H9 (cell line): ENCODE results near the gene OR6S1. TPM values are rescaled to one million over a fixed set of nuclear protein-coding genes. Genes with fewer than 3 reads are reported as not detected.

Experiments
- DNase-seq: peaks from one replicate; pipeline ENCODE4 v3.0.0-alpha.2; 2017
- H2AFZ ChIP-seq: one replicate; pipeline ENCODE4 v1.6.1; 2013; ENCODE audit warnings: mild to moderate bottlenecking, low read length, control low read depth, moderate library complexity
- H2AK5ac ChIP-seq: 2 replicates; pipeline ENCODE4 v1.6.1; 2013; ENCODE audit warnings: low read length, control low read depth, mixed read lengths; ENCODE audit not compliant: insufficient read length
- H2BK120ac ChIP-seq: one replicate; pipeline ENCODE4 v1.6.1; 2013; ENCODE audit warnings: low read depth, mild to moderate bottlenecking, low read length, control low read depth, inconsistent platforms; ENCODE audit not compliant: poor library complexity, severe bottlenecking
- H2BK12ac ChIP-seq: 2 replicates; pipeline ENCODE4 v1.6.1; 2013; ENCODE audit warnings: low read length, control low read depth, mixed read lengths, low read depth; ENCODE audit not compliant: insufficient read length
- H2BK15ac ChIP-seq: 2 replicates; pipeline ENCODE4 v1.6.1; 2013; ENCODE audit warnings: low read depth, low read length, control low read depth
- H2BK20ac ChIP-seq: one replicate; pipeline ENCODE4 v1.6.1; 2013; ENCODE audit warnings: low read depth, mild to moderate bottlenecking, low read length, control low read depth, inconsistent platforms; ENCODE audit not compliant: poor library complexity, severe bottlenecking
- H2BK5ac ChIP-seq: 2 replicates; pipeline ENCODE4 v1.6.1; 2013; ENCODE audit warnings: low read length, control low read depth, mixed read lengths; ENCODE audit not compliant: insufficient read length
- H3K14ac ChIP-seq: 2 replicates; pipeline ENCODE4 v1.6.1; 2013; ENCODE audit warnings: low read length, control low read depth; ENCODE audit not compliant: insufficient read depth
- H3K18ac ChIP-seq: 2 replicates; pipeline ENCODE4 v1.6.1; 2013; ENCODE audit warnings: low read depth, mild to moderate bottlenecking, mixed read lengths, low read length, control low read depth; ENCODE audit not compliant: insufficient read length
- H3K23ac ChIP-seq: 2 replicates; pipeline ENCODE4 v1.6.1; 2013; ENCODE audit warnings: low read length, control low read depth, mixed read lengths, low read depth; ENCODE audit not compliant: insufficient read length
- H3K23me2 ChIP-seq: 2 replicates; pipeline ENCODE4 v1.6.1; 2013; ENCODE audit warnings: low read depth, mild to moderate bottlenecking, mixed read lengths, low read length, control low read depth; ENCODE audit not compliant: insufficient read length, poor library complexity, severe bottlenecking
- H3K27ac ChIP-seq: 2 replicates; pipeline ENCODE4 v1.5.1; 2013; ENCODE audit warnings: low read length, control low read depth, mixed read lengths, low read depth; ENCODE audit not compliant: insufficient read length
- H3K27me3 ChIP-seq: 2 replicates; pipeline ENCODE4 v1.6.1; 2013; ENCODE audit warnings: low read length, control low read depth, inconsistent platforms; ENCODE audit not compliant: insufficient read depth
- H3K4ac ChIP-seq: 2 replicates; pipeline ENCODE4 v1.6.1; 2013; ENCODE audit warnings: low read depth, mild to moderate bottlenecking, control low read depth, inconsistent platforms, low read length, moderate library complexity
- H3K4me1 ChIP-seq: 2 replicates; pipeline ENCODE4 v1.6.1; 2013; ENCODE audit warnings: low read length, control low read depth, inconsistent platforms; ENCODE audit not compliant: insufficient read depth
- H3K4me2 ChIP-seq: 2 replicates; pipeline ENCODE4 v1.6.1; 2013; ENCODE audit warnings: low read length, control low read depth, mixed read lengths; ENCODE audit not compliant: insufficient read length, insufficient read depth
- H3K56ac ChIP-seq: 2 replicates; pipeline ENCODE4 v1.6.1; 2013; ENCODE audit warnings: low read depth, mild to moderate bottlenecking, mixed read lengths, low read length, control low read depth; ENCODE audit not compliant: insufficient read length
- H3K79me1 ChIP-seq: 2 replicates; pipeline ENCODE4 v1.6.1; 2013; ENCODE audit warnings: low read depth, mild to moderate bottlenecking, moderate library complexity, low read length, control low read depth, inconsistent platforms; ENCODE audit not compliant: insufficient read depth, poor library complexity, severe bottlenecking
- H3K79me2 ChIP-seq: 2 replicates; pipeline ENCODE4 v1.6.1; 2013; ENCODE audit warnings: low read length, control low read depth, inconsistent platforms; ENCODE audit not compliant: insufficient read depth
- H3K9ac ChIP-seq: 2 replicates; pipeline ENCODE4 v1.6.1; 2013; ENCODE audit warnings: low read length, control low read depth, mixed read lengths; ENCODE audit not compliant: insufficient read length; ENCODE audit errors: extremely low read depth
- H3K9me3 ChIP-seq: one replicate; pipeline ENCODE4 v1.6.1; 2013; ENCODE audit warnings: low read depth, low read length, inconsistent platforms; ENCODE audit not compliant: control insufficient read depth
- H3T11ph ChIP-seq: one replicate; pipeline ENCODE4 v1.6.1; 2013; ENCODE audit warnings: mild to moderate bottlenecking, low read length, control low read depth, inconsistent platforms
- H4K20me1 ChIP-seq: one replicate; pipeline ENCODE4 v1.6.1; 2013; ENCODE audit not compliant: control insufficient read depth, insufficient read length, insufficient read depth
- H4K5ac ChIP-seq: 2 replicates; pipeline ENCODE4 v1.6.1; 2013; ENCODE audit warnings: low read depth, mild to moderate bottlenecking, mixed read lengths, low read length, control low read depth; ENCODE audit not compliant: insufficient read length
- H4K8ac ChIP-seq: replicated peaks from 2 replicates; pipeline ENCODE4 v1.6.1; 2013; ENCODE audit warnings: low read length, control low read depth, mixed read lengths, low read depth; ENCODE audit not compliant: insufficient read length
- H4K91ac ChIP-seq: 2 replicates; pipeline ENCODE4 v1.6.1; 2013; ENCODE audit warnings: low read depth, mild to moderate bottlenecking, moderate library complexity, mixed read lengths, low read length, control low read depth; ENCODE audit not compliant: insufficient read length
- H3K27ac Mint-ChIP-seq, 3 experiments: 2 replicates in 2 of 3; 3 replicates in 1 of 3; pipeline ENCODE4 v1.8.0; 2020 to 2021; ENCODE audit warnings: mixed read lengths in 3 of 3, mild to moderate bottlenecking in 1 of 3, moderate library complexity in 1 of 3
- H3K27me3 Mint-ChIP-seq: 2 replicates; pipeline ENCODE4 v1.8.0; 2021; ENCODE audit warnings: low read depth, mild to moderate bottlenecking, moderate library complexity, mixed read lengths
- H3K36me3 Mint-ChIP-seq, 3 experiments: 2 replicates in 2 of 3; 3 replicates in 1 of 3; pipeline ENCODE4 v1.8.0; 2020 to 2021; ENCODE audit warnings: low read depth in 3 of 3, mixed read lengths in 3 of 3; ENCODE audit not compliant: insufficient read depth in 1 of 3
- H3K4me1 Mint-ChIP-seq, 2 experiments: 2 replicates each; pipeline ENCODE4 v1.8.0; 2020; ENCODE audit warnings: mixed read lengths in 2 of 2
- H3K4me3 Mint-ChIP-seq, 2 experiments: 2 replicates in 1 of 2; 3 replicates in 1 of 2; pipeline ENCODE4 v1.8.0; 2020 to 2021; ENCODE audit warnings: mild to moderate bottlenecking in 2 of 2, mixed read lengths in 2 of 2, moderate library complexity in 1 of 2
- H3K9me3 Mint-ChIP-seq, 2 experiments: 2 replicates in 1 of 2; 3 replicates in 1 of 2; pipeline ENCODE4 v1.8.0; 2020; ENCODE audit warnings: mild to moderate bottlenecking in 2 of 2, mixed read lengths in 2 of 2, moderate library complexity in 1 of 2
- CTCF ChIP-seq: fragments of 200-600 bp; sonication (generic); conservative IDR thresholded peaks from 3 replicates; pipeline ENCODE4 v1.8.0; 2021; ENCODE audit warnings: antibody characterized with exemption, mild to moderate bottlenecking
- WGBS: extraction: QIAGEN DNeasy Blood & Tissue Kit; methylation state at CpG from one replicate; pipeline ENCODE4 v1.1.7; 2013; ENCODE audit warnings: missing lambda C conversion rate, low lambda C conversion rate, mixed read lengths; ENCODE audit not compliant: insufficient read length; ENCODE audit errors: extremely low coverage; 5-methylcytosine and 5-hydroxymethylcytosine counted together
- total RNA-seq: library from RNA; stranded (reverse); gene quantifications from 2 replicates; pipeline ENCODE4 v1.2.1, GENCODE V29; 2021

OR6S1 gene
- total RNA-seq, 1 experiment from 2014 or later, result not detected

GRCh38 chr14:20655851-20656250 lies 14.4 kb upstream of the OR6S1 start:
- Histone ChIP-seq H4K5ac (no peak overlapping the region), H3K23ac (no peak overlapping the region), H2BK12ac (no peak overlapping the region), H3K14ac (no peak overlapping the region), H3K9me3 (no peaks in the 10 kb centered on the region), H3T11ph (no peak overlapping the region), H3K79me2 (no peaks in the 10 kb centered on the region), H3K56ac (no peak overlapping the region), H3K27me3 (peaks cover 4% of the 10 kb centered on the region; the same call in 1 of the 2 replicates), H4K8ac (no peak overlapping the region), H2BK15ac (no peak overlapping the region), H3K9ac (no peak overlapping the region), H4K20me1 (no peaks in the 10 kb centered on the region), H3K27ac (no peak overlapping the region), H2AFZ (no peak overlapping the region), H2BK120ac (no peak overlapping the region), H4K91ac (no peak overlapping the region), H3K18ac (no peak overlapping the region), H2BK20ac (no peak overlapping the region), H3K4me2 (no peak overlapping the region), H3K4me1 (no peaks in the 10 kb centered on the region), H3K23me2 (peaks cover 4% of the 10 kb centered on the region), H2AK5ac (no peak overlapping the region), H3K4ac (no peak overlapping the region), H2BK5ac (no peak overlapping the region), H3K79me1 (no peaks in the 10 kb centered on the region)
- WGBS, result no CpG with 5 or more reads among the region's 4 CpGs
- H3K4me3 Mint-ChIP-seq, result peak overlapping the region in 1 of 2 experiments; percentile 21; a peak in 2 of 5 replicates
- TF ChIP-seq CTCF, result peak; percentile 23; the same call in 2 of the 3 replicates
- H3K27ac Mint-ChIP-seq, result no peak overlapping the region
- DNase-seq, result no peak
- peaks cover 61% of the 10 kb centered on the region for H3K27me3 Mint-ChIP-seq
- H3K36me3 Mint-ChIP-seq, result no peaks in the 10 kb centered on the region
- H3K9me3 Mint-ChIP-seq, result no peaks in the 10 kb centered on the region; a peak in 2 of 5 replicates
- peaks cover 22 to 32% of the 10 kb centered on the region in 2 experiments for H3K4me1 Mint-ChIP-seq
